Body of pancreas (tissue), 4 donors: ENCODE measurements around the gene EEPD1. TPM values are rescaled to one million over a fixed set of nuclear protein-coding genes. Genes with fewer than 3 reads are reported as not detected.
A peak's percentile ranks its signal among the peaks of the same experiment; 100 is the strongest.
"Not testable (repeated sequence)": the region's sequence is repeated elsewhere in the genome, so short reads cannot be mapped to it uniquely, and the experiment has no call there.

Source experiments
- ATAC-seq: fragments of 150-250 bp; one replicate; pipeline ENCODE4 v1.9.1; 2016
- DNase-seq, 4 donors: peaks; one replicate each; pipeline ENCODE4 v3.0.0-alpha.2; 2019
- H3K27ac ChIP-seq, 4 donors: fragments of 200-600 bp; sonication (generic); 1 replicate in 3 of 4; 2 replicates in 1 of 4; pipeline versions ENCODE4 v1.5.1 to v1.6.1; 2016 to 2019; ENCODE audit warnings: mild to moderate bottlenecking in 1 of 4, mixed read lengths in 1 of 4, moderate library complexity in 1 of 4
- H3K27me3 ChIP-seq, 2 donors: fragments of 200-600 bp; sonication (generic); one replicate each; pipeline ENCODE4 v1.6.0; 2016; ENCODE audit warnings: mild to moderate bottlenecking in 1 of 2
- H3K36me3 ChIP-seq, 2 donors: fragments of 200-600 bp; sonication (generic); replicated peaks in 1 of 2; 2 replicates each; pipeline ENCODE4 v1.5.1; 2016; ENCODE audit warnings: low read depth in 2 of 2; ENCODE audit not compliant: insufficient read depth in 1 of 2
- H3K4me1 ChIP-seq: fragments of 200-600 bp; sonication (generic); one replicate; pipeline ENCODE4 v1.6.0; 2016
- H3K4me3 ChIP-seq, 2 donors: fragments of 200-600 bp; sonication (generic); 1 replicate in 1 of 2; 2 replicates in 1 of 2; pipeline ENCODE4 v1.5.1; 2016 to 2019
- H3K9me3 ChIP-seq, 3 donors: fragments of 200-600 bp; sonication (generic); 1 replicate in 2 of 3; 2 replicates in 1 of 3; pipeline ENCODE4 v1.5.1; 2016
- CTCF ChIP-seq, 7 experiments: fragments of 450-650 bp in 4 of 7; fragments of 200-600 bp in 3 of 7; sonication (generic) in 3 of 7; IDR thresholded peaks; one replicate each; pipeline ENCODE4 v1.5.1; 2016 to 2019; ENCODE audit warnings: antibody characterized with exemption in 7 of 7
- POLR2A ChIP-seq, 3 donors: fragments of 450-650 bp; IDR thresholded peaks; one replicate each; pipeline ENCODE4 v1.6.1; 2016; ENCODE audit warnings: antibody characterized with exemption in 3 of 3, mild to moderate bottlenecking in 2 of 3
- WGBS, 2 donors: methylation state at CpG; one replicate each; pipeline ENCODE4 v1.1.5; 2017; 5-methylcytosine and 5-hydroxymethylcytosine counted together
- intact Hi-C: fragments of 100-400 bp; cut with DNase I; formaldehyde crosslinking; loops from one replicate; pipeline ENCODE4 v1.15.1; 2023
- total RNA-seq, 2 donors: library from RNA; depleted of rRNA; stranded (reverse); fragments of >200 nt; gene quantifications; one replicate each; pipeline ENCODE4 v1.1.0, GENCODE V29; 2016

EEPD1 gene
- total RNA-seq, 2 donors from 2014 or later: 13.5 to 24.1 TPM

GRCh38 chr7:36253699-36254098, 100.6 kb downstream of the EEPD1 start:
- Histone ChIP-seq H3K4me1 (peaks cover 10% of the 10 kb centered on the region), H3K4me3 (no peak overlapping the region), H3K27ac (no peak overlapping the region), H3K27me3 (no peaks in the 10 kb centered on the region), H3K36me3 (no peaks in the 10 kb centered on the region), H3K9me3 (no peaks in the 10 kb centered on the region)
- DNase-seq (no peak), ATAC-seq (no peak)
- intact Hi-C loops: no loop called here
- WGBS, 2 donors: 94 to 97% methylated on average over 1 of the region's 1 CpG
- TF ChIP-seq POLR2A (IDR thresholded peaks at IDR 0.05): no peak
- TF ChIP-seq CTCF (IDR thresholded peaks at IDR 0.05): no peak

GRCh38 chr7:36258510-36259259, 105.6 kb downstream of the EEPD1 start:
- Histone ChIP-seq H3K27ac (peak overlapping the region in 3 of 4 donors; percentile 46 to 54 (median 54)), H3K4me1 (peaks cover 28% of the 10 kb centered on the region)
- H3K27me3 ChIP-seq, H3K36me3 ChIP-seq, intact Hi-C loops, H3K4me3 ChIP-seq, H3K9me3 ChIP-seq: not testable (repeated sequence)
- WGBS, 2 donors: 31 to 53% methylated on average over 12 to 18 of the region's 18 CpGs
- ATAC-seq (peak; percentile 96), DNase-seq (peak; percentile 87 to 94 (median 91))

GRCh38 chr7:36260481-36260880, 107.4 kb downstream of the EEPD1 start:
- Histone ChIP-seq H3K36me3 (no peaks in the 10 kb centered on the region), H3K27me3 (no peaks in the 10 kb centered on the region), H3K27ac (no peak overlapping the region), H3K4me3 (no peak overlapping the region), H3K4me1 (peaks cover 30% of the 10 kb centered on the region), H3K9me3 (no peaks in the 10 kb centered on the region)
- no peak for ATAC-seq
- 69 to 73% methylated on average over 2 of the region's 2 CpGs for WGBS, 2 donors
- intact Hi-C loops: loop anchor here (10.0 kb wide), 1 partner anchor 96 kb away; no protein-coding TSS in a partner anchor
- no peak for TF ChIP-seq CTCF (IDR thresholded peaks at IDR 0.05)
- no peak for DNase-seq

GRCh38 chr7:36261019-36261754, 108.1 kb downstream of the EEPD1 start:
- Histone ChIP-seq H3K27ac (peak overlapping the region in 1 of 4 donors; percentile 2), H3K4me1 (peaks cover 33% of the 10 kb centered on the region)

More at GRCh38 chr7:36261019-36261754, 108.1 kb downstream of the EEPD1 start:
- ATAC-seq: no peak
- H3K27me3 ChIP-seq: no peaks in the 10 kb centered on the region
- TF ChIP-seq CTCF (IDR thresholded peaks at IDR 0.05) (no peak), POLR2A (IDR thresholded peaks at IDR 0.05) (no peak)
- intact Hi-C loops: loop anchor here (10.0 kb wide), 1 partner anchor 96 kb away; no protein-coding TSS in a partner anchor
- WGBS, 2 donors: 76 to 81% methylated on average over 2 of the region's 2 CpGs
- no peak overlapping the region for H3K4me3 ChIP-seq
- no peak for DNase-seq
- H3K9me3 ChIP-seq: no peaks in the 10 kb centered on the region
- H3K36me3 ChIP-seq: no peaks in the 10 kb centered on the region
